Measurements from ENCODE around the gene BCL3. TPM values are rescaled to one million over a fixed set of nuclear protein-coding genes. Genes with fewer than 3 reads are reported as not detected.

BCL3 gene
- total and polyA plus RNA-seq, 2 experiments from 2014 or later: 1.4 to 4.1 TPM

DNA sequence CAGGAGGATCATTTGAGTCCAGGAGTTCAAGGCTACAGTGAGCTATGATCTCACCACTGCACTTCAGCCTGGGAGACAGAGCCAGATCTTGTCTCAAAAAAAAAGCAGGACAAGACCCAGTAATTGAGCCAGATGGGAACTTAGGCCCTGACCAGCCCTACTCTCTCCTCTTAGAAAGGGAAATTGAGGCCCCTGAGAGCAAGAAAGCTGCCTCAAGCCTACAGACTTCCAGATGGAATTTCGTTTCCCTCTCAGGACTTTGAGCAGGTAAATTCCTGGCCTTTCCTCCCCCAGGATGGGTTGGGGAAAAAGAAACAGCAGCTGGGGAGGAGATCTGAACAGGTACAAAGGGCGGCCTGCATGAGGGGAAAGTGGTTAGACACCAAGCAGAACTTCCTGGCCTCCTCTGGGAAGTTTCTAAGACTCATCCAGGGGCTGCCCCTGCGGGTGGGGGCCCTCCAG lies 3.6 kb upstream of the BCL3 start:
- no peak overlapping the region for H3K4me3 ChIP-seq
- no peaks in the 10 kb centered on the region for H3K9me2 ChIP-seq (ENCODE audit: insufficient read depth)
- DNase-seq (ENCODE audit: low spot score): no peak
- H3K4me2 ChIP-seq: no peak overlapping the region
- no peaks in the 10 kb centered on the region for H3K36me3 ChIP-seq (ENCODE audit: insufficient read depth)
- peaks cover 3% of the 10 kb centered on the region; the same call in 1 of the 2 replicates for H3F3A ChIP-seq (replicated peaks; ENCODE audit: low read depth)
- no peak overlapping the region for H3K27ac ChIP-seq (ENCODE audit: low read depth)
- Mint-ChIP-seq H3K36me3 (ENCODE audit: low read depth) (peaks cover 4% of the 10 kb centered on the region; the same call in 1 of the 3 replicates), H3K4me3 (no peak overlapping the region), H3K9me3 (no peaks in the 10 kb centered on the region; the same call in 2 of the 3 replicates), H3K27ac (no peak overlapping the region), H3K27me3 (ENCODE audit: insufficient read depth, low read depth, poor library complexity) (peaks cover 37% of the 10 kb centered on the region), H3K4me1 (peaks cover 18% of the 10 kb centered on the region; the same call in 2 of the 3 replicates)
- no peaks in the 10 kb centered on the region; the same call in 1 of the 2 replicates for H3K4me1 ChIP-seq (ENCODE audit: insufficient read depth)
- ATAC-seq: no peak
- no peaks in the 10 kb centered on the region for H4K20me1 ChIP-seq (replicated peaks; ENCODE audit: insufficient read depth)
- TF ChIP-seq, protein P1, sequence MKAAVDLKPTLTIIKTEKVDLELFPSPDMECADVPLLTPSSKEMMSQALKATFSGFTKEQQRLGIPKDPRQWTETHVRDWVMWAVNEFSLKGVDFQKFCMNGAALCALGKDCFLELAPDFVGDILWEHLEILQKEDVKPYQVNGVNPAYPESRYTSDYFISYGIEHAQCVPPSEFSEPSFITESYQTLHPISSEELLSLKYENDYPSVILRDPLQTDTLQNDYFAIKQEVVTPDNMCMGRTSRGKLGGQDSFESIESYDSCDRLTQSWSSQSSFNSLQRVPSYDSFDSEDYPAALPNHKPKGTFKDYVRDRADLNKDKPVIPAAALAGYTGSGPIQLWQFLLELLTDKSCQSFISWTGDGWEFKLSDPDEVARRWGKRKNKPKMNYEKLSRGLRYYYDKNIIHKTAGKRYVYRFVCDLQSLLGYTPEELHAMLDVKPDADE (IDR thresholded peaks at IDR 0.05): no peak
- TF ChIP-seq ZNF331 (CRISPR knock-in tag; IDR thresholded peaks at IDR 0.05; ENCODE audit: low read depth) (no peak), STAT1 (IDR thresholded peaks at IDR 0.05; ENCODE audit: unreplicated experiment) (no peak), ZNF114 (CRISPR knock-in tag; IDR thresholded peaks at IDR 0.05) (no peak), EZH2phosphoT487 (IDR thresholded peaks at IDR 0.05; ENCODE audit: unreplicated experiment) (no peak), JUNB (IDR thresholded peaks at IDR 0.05; ENCODE audit: unreplicated experiment) (no peak), EZH2 (IDR thresholded peaks at IDR 0.05; ENCODE audit: low read depth, unreplicated experiment) (no peak), NANOG (IDR thresholded peaks at IDR 0.05; ENCODE audit: borderline replicate concordance) (no peak), POLR2AphosphoS5 (IDR thresholded peaks at IDR 0.05; ENCODE audit: low read depth) (no peak), CREB1 (CRISPR knock-in tag; IDR thresholded peaks at IDR 0.05; ENCODE audit: low read depth) (no peak)
- TF ChIP-seq, protein P2, sequence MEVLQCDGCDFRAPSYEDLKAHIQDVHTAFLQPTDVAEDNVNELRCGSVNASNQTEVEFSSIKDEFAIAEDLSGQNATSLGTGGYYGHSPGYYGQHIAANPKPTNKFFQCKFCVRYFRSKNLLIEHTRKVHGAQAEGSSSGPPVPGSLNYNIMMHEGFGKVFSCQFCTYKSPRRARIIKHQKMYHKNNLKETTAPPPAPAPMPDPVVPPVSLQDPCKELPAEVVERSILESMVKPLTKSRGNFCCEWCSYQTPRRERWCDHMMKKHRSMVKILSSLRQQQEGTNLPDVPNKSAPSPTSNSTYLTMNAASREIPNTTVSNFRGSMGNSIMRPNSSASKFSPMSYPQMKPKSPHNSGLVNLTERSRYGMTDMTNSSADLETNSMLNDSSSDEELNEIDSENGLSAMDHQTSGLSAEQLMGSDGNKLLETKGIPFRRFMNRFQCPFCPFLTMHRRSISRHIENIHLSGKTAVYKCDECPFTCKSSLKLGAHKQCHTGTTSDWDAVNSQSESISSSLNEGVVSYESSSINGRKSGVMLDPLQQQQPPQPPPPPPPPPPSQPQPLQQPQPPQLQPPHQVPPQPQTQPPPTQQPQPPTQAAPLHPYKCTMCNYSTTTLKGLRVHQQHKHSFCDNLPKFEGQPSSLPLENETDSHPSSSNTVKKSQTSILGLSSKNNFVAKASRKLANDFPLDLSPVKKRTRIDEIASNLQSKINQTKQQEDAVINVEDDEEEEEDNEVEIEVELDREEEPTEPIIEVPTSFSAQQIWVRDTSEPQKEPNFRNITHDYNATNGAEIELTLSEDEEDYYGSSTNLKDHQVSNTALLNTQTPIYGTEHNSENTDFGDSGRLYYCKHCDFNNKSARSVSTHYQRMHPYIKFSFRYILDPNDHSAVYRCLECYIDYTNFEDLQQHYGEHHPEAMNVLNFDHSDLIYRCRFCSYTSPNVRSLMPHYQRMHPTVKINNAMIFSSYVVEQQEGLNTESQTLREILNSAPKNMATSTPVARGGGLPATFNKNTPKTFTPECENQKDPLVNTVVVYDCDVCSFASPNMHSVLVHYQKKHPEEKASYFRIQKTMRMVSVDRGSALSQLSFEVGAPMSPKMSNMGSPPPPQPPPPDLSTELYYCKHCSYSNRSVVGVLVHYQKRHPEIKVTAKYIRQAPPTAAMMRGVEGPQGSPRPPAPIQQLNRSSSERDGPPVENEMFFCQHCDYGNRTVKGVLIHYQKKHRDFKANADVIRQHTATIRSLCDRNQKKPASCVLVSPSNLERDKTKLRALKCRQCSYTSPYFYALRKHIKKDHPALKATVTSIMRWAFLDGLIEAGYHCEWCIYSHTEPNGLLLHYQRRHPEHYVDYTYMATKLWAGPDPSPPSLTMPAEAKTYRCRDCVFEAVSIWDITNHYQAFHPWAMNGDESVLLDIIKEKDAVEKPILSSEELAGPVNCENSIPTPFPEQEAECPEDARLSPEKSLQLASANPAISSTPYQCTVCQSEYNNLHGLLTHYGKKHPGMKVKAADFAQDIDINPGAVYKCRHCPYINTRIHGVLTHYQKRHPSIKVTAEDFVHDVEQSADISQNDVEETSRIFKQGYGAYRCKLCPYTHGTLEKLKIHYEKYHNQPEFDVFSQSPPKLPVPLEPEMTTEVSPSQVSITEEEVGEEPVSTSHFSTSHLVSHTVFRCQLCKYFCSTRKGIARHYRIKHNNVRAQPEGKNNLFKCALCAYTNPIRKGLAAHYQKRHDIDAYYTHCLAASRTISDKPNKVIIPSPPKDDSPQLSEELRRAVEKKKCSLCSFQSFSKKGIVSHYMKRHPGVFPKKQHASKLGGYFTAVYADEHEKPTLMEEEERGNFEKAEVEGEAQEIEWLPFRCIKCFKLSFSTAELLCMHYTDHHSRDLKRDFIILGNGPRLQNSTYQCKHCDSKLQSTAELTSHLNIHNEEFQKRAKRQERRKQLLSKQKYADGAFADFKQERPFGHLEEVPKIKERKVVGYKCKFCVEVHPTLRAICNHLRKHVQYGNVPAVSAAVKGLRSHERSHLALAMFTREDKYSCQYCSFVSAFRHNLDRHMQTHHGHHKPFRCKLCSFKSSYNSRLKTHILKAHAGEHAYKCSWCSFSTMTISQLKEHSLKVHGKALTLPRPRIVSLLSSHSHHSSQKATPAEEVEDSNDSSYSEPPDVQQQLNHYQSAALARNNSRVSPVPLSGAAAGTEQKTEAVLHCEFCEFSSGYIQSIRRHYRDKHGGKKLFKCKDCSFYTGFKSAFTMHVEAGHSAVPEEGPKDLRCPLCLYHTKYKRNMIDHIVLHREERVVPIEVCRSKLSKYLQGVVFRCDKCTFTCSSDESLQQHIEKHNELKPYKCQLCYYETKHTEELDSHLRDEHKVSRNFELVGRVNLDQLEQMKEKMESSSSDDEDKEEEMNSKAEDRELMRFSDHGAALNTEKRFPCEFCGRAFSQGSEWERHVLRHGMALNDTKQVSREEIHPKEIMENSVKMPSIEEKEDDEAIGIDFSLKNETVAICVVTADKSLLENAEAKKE (CRISPR knock-in tag; IDR thresholded peaks at IDR 0.05): no peak
- TF ChIP-seq, protein P3, sequence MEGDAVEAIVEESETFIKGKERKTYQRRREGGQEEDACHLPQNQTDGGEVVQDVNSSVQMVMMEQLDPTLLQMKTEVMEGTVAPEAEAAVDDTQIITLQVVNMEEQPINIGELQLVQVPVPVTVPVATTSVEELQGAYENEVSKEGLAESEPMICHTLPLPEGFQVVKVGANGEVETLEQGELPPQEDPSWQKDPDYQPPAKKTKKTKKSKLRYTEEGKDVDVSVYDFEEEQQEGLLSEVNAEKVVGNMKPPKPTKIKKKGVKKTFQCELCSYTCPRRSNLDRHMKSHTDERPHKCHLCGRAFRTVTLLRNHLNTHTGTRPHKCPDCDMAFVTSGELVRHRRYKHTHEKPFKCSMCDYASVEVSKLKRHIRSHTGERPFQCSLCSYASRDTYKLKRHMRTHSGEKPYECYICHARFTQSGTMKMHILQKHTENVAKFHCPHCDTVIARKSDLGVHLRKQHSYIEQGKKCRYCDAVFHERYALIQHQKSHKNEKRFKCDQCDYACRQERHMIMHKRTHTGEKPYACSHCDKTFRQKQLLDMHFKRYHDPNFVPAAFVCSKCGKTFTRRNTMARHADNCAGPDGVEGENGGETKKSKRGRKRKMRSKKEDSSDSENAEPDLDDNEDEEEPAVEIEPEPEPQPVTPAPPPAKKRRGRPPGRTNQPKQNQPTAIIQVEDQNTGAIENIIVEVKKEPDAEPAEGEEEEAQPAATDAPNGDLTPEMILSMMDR (conservative IDR thresholded peaks at IDR 0.05; ENCODE audit: low read depth in 2 of 2): no peak
- TF ChIP-seq, protein P4, sequence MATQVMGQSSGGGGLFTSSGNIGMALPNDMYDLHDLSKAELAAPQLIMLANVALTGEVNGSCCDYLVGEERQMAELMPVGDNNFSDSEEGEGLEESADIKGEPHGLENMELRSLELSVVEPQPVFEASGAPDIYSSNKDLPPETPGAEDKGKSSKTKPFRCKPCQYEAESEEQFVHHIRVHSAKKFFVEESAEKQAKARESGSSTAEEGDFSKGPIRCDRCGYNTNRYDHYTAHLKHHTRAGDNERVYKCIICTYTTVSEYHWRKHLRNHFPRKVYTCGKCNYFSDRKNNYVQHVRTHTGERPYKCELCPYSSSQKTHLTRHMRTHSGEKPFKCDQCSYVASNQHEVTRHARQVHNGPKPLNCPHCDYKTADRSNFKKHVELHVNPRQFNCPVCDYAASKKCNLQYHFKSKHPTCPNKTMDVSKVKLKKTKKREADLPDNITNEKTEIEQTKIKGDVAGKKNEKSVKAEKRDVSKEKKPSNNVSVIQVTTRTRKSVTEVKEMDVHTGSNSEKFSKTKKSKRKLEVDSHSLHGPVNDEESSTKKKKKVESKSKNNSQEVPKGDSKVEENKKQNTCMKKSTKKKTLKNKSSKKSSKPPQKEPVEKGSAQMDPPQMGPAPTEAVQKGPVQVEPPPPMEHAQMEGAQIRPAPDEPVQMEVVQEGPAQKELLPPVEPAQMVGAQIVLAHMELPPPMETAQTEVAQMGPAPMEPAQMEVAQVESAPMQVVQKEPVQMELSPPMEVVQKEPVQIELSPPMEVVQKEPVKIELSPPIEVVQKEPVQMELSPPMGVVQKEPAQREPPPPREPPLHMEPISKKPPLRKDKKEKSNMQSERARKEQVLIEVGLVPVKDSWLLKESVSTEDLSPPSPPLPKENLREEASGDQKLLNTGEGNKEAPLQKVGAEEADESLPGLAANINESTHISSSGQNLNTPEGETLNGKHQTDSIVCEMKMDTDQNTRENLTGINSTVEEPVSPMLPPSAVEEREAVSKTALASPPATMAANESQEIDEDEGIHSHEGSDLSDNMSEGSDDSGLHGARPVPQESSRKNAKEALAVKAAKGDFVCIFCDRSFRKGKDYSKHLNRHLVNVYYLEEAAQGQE (IDR thresholded peaks at IDR 0.05; ENCODE audit: unreplicated experiment): no peak
- H2AFZ ChIP-seq: no peak overlapping the region
- H3K27me3 ChIP-seq (ENCODE audit: insufficient read depth): peaks cover 48% of the 10 kb centered on the region
- no peaks in the 10 kb centered on the region for H3K79me2 ChIP-seq (replicated peaks; ENCODE audit: insufficient read depth)

All from GM23338 (cell line).